DMS53 (cell line): ENCODE measurements around the gene INPPL1.

Experiments used
- DNase-seq: peaks from one replicate; lab custom pipeline; 2025; lab: John Stamatoyannopoulos, UW

The INPPL1 gene

DNA sequence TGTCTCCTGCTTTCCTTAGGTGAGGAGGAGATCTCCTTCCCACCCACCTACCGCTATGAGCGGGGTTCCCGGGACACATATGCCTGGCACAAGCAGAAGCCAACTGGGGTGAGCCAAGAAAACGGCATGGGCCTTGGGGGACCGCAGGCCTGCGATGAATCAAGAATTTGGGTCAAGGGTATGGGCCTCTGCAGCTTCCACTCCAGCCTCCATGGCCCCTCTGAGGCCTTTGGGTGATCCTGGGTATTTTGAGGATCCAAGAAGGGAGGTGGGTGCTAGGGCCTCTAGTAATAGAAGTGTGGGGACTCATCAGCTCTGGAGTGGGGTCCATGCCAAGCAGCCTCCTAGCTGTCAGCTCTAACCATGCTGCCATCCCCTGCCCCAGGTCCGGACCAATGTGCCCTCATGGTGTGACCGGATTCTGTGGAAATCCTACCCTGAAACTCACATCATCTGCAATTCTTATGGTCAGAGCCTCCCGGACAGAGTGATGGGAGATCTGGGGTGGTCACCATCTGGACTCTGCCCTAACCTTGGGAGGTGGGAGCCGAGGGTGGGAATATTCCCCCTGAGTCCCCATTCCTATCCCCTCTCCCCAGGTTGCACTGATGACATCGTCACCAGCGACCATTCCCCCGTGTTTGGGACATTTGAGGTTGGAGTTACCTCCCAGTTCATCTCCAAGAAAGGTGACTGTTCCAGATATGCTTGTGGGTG, 8.6 kb downstream of the INPPL1 start:
- DNase-seq: no peak

DNA sequence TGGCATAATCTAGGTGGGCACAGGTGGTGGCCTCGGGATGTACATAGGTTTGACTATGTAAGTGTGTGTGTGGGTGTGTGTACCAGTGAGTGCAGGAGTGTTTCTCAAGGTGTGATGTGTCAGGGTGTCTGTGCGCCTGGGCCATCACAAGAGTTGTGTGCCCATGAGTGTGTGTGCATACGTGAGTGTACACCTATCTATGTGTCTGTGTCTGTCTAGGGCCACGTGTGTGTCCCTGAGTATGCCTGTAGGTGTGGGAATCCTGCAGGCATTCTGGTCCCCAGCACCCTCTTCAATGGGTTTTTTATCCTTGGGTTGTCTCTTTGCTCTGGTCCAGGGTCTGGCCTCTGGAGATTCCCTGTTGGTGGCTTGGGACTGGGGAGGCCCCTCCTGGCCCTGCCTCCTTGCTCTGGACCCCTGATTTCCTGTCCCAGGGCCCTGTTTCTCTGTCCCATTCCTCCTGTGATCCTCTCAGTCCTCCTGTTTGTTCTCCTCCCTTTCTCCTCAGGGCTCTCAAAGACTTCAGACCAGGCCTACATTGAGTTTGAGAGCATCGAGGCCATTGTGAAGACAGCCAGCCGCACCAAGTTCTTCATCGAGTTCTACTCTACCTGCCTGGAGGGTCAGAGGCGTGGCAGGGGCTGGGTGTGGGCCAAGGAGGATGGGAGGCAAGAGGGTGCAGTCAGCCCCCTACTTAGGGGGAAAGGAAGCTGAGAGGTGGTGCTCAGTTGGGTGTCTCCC, 9.4 kb downstream of the INPPL1 start:
- no peak for DNase-seq

DNA sequence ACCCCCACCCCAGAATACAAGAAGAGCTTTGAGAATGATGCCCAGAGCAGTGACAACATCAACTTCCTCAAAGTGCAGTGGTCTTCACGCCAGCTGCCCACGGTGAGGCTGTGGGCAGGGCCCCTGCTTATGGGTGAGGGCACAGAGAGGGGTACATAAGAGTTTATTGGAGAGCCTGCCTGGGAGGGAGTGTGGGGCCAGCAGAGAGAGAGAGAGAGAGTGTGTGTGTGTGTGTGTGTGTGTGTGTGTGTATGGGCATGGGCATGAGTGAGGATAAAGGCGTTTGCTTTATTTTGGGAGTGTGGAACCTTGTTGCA, 9.9 kb downstream of the INPPL1 start:
- no peak for DNase-seq

DNA sequence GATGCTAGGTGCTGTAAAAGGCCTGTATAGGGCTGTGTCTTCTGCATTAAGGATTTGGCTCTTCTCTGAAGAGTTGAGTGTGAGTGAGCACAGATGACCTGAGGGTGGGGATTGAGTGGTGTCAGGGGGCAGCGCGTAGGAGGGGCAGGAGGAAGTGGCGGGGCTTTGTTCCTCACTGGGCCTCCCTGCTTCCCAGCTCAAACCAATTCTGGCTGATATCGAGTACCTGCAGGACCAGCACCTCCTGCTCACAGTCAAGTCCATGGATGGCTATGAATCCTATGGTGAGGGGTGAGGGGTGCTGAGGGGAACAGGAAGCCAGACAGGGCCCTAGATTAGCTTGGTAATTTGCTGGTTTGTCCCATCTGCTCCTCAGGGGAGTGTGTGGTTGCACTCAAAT, 10.4 kb downstream of the INPPL1 start:
- DNase-seq: no peak

DNA sequence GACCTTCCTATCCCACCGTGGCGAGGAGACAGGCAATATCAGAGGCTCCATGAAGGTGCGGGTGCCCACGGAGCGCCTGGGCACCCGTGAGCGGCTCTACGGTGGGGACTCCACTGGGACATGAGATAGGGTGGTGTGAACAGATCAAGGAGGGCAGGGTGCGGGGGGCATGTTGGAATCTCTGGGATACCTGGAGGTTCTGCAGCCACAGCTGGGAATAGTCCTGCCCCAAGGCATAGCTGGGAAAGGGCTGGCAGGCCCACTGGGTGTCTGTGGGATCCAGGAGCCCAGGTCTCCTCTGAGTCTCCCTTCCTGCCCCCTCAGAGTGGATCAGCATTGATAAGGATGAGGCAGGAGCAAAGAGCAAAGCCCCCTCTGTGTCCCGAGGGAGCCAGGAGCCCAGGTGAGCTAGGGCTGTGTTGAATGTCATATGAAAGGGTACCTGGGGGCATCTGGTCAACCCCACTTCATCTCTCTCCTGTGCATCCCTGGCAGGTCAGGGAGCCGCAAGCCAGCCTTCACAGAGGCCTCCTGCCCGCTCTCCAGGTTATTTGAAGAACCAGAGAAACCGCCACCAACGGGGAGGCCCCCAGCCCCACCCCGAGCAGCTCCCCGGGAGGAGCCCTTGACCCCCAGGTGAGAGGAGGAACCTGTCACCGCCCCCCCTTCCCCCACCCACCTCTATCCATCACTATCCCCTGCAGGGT, 10.9 kb downstream of the INPPL1 start:
- no peak for DNase-seq

DNA sequence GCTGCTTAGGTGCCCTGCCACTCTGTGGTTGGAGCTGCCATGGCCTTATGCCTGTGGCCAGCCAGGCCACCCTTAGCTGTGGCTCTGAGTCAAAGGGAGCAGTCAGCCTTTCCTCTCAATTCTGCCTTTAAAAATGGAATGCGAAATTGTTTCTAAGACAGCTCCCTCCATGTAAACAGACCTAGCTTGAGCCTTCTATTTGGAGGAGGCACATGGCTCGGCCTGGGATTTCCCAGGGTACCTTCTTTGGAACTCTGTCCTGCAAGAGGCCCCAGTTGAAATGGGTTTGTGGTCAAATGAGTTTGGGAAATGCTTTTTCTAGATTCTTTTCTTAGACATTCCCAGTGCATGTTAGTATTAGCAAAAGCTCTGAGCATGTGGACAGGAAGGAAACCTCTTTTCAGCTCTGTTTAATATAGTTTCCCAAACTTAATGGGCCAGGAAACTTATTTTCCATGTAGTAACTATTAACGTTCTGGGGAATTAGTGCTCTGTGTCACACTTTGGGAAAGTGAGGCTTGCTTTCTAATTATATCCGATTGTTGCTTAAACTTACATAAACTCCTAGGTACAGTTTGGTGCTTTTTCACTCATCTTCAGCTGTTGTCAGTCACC, 11.6 kb downstream of the INPPL1 start:
- no peak for DNase-seq

DNA sequence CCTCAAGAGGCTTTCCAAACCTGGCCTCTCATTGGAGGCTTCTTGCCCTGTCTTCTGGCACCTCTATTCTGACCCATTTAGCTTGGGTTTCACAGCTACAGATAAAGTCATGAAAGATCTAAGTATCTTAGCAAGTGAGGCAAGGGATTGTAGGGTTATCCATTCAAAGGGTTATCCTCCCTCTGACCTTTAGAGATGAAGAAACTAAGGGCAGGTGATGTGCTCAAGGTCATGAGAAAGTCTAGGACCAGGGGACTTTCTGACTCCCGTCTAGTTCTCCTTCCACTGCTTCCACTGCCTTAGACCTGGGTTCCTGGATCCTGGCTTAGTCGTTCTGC, 12.2 kb downstream of the INPPL1 start:
- DNase-seq: no peak

DNA sequence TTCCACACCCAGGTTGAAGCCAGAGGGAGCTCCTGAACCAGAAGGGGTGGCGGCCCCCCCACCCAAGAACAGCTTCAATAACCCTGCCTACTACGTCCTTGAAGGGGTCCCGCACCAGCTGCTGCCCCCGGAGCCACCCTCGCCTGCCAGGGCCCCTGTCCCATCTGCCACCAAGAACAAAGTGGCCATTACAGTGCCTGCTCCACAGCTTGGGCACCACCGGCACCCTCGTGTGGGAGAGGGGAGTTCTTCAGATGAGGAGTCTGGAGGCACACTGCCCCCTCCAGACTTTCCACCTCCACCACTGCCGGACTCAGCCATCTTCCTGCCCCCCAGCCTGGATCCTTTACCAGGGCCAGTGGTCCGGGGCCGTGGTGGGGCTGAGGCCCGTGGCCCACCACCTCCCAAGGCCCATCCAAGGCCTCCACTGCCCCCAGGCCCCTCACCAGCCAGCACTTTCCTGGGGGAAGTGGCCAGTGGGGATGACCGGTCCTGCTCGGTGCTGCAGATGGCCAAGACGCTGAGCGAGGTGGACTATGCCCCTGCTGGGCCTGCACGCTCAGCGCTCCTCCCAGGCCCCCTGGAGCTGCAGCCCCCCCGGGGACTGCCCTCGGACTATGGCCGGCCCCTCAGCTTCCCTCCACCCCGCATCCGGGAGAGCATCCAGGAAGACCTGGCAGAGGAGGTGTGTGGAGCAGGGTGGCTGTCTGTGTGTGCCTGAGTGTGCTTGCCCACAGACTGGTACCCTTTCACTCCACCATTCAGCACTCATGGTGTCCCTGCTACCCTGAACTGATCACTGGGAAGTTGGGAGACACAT, 12.8 kb downstream of the INPPL1 start:
- DNase-seq: peak; percentile 49

DNA sequence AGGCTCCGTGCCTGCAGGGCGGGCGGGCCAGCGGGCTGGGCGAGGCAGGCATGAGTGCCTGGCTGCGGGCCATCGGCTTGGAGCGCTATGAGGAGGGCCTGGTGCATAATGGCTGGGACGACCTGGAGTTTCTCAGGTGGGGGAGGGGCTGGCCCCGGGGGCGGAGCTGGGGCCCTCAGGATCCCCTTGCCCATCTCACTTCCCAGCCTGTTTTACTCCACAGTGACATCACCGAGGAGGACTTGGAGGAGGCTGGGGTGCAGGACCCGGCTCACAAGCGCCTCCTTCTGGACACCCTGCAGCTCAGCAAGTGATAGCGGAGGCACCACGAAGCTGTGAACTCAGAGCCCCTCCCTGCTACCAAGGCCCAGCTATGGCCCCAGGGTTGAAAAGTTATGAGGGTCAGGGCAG, 13.5 kb downstream of the INPPL1 start:
- peak; percentile 83 for DNase-seq

DNA sequence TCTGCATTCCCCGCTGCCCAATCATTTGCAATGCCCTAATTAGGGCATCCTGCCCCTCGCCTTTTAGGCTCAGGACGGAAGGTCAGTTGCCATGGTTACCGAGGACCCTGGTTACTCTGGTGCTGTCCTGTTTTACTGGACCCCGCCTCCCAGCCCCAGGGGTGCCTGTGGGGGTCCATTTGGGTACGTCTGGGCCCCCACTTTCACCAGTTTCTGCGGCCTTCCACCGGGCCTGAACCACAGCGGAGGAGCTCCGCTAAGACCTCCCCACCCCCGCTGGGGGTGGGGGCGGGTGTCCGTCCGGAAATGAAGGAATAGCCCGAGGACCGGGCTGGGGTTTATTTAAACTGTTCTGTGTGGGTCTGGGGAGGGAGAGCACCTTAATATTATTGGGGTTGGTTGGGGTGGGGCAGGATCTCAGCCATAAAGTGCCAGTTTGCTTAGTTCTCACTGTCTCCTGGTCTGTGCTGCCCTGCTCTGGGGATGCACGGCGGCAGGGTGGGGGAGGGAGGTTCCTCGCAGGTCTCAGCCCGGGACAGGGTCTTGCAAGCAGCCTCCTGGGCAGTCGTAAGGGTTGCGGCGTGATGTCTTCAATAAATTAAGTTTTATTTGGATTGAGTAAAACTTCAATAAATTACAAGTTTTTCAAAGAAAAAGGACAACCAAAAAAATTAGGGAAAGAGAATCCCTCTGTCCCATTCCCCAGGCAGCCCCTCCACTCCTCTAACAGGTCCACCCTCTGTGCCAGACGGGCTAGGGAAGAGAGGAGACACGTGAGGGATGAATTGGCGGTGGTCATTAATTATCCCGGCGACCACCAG, 14.1 kb downstream of the INPPL1 start:
- DNase-seq: peak; percentile 47

DNA sequence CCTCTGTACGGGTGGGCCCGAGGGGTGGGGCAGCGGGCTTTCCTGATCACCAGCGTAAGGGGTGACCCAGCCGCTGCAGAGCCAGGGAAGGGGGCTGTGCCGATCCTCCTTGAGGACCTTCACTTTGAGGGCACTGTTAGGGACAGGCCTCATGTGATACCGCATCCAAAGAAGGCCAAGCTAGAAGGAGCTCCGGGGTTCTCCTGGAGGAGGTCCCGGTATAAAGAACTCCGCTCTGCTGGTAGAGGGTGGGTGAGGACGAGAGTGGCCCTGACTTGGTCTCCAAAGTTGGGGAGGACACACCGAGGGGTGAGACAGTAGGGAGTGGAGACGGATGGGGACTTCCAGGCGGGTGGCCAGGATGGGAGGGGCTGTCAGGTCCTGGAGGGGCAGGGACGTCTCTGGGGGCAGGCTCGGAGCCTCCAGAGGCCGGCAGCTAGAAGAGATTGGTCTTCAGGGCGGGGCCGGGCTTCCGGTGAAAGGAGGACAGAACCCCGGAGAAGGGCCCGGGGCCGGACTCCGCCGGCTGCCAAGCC, 14.8 kb downstream of the INPPL1 start:
- DNase-seq: peak; percentile 89

DNA sequence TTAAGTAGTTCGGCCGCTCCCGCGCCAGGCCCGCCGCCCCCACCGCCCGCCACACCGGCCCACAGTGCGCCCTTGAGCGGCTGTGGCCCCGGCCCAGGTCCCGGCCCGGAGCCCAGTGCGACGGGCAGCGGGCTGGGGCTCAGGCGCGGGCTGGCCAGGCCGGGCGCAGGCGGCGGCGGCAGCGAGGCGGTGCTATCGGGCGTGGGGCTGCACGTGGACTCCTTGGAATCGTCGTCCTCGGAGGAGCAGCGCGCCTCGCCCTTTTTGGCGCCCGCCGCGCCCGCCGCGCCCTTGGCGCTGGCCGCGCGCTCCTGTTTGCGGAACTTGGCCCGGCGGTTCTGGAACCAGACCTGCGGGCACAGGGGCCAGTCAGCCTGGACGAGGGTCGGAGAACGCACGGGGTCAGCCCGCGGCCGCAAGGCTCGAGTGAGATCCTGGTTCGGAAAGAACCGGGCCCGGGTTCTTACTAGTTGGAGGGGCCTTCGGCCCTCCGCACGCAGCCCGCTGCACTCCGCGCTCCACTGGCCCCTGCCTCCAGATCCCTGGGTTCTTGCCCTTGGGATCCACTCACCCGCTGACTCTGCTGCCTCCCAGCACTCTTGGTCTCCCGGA, 15.4 kb downstream of the INPPL1 start:
- DNase-seq: peak; percentile 89

DNA sequence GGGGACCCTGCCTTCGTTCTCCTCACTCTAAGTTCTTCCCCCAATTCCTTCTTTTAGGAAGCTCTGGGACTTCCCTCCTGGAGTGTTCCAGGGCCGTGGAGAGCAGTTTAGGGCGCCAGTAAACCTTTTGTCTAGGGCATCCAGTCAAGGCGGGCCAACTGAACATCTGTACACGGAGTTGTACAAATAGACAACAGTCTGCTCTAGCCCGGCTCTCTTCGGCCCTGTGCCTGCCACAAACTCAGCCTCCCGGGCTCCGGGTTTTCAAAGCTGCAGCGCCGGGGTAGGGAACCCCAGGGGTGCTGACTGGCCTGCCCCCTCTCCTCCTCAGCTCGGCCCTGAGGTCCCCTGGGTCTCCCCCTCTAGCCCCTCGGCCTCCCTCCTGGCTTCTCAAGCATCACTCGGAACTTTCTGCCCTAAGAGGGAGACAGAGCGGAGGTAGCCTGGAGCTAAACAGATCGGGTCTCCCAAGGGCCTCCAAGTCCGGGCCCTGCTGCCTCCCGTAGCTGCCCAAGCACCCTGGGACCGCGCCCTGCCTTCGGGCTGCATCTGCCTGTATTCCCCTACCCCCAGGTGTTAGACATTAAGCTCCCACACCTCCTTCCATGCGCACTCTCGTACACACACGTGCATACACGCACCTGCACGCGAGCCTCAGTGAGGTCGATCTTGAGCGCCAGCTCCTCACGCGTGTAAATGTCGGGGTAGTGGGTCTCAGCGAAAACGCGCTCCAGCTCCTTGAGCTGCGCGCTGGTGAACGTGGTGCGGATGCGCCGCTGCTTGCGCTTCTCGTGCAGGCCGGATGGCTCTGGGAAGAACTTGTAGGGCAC, 16.1 kb downstream of the INPPL1 start:
- DNase-seq: peak; percentile 83

DNA sequence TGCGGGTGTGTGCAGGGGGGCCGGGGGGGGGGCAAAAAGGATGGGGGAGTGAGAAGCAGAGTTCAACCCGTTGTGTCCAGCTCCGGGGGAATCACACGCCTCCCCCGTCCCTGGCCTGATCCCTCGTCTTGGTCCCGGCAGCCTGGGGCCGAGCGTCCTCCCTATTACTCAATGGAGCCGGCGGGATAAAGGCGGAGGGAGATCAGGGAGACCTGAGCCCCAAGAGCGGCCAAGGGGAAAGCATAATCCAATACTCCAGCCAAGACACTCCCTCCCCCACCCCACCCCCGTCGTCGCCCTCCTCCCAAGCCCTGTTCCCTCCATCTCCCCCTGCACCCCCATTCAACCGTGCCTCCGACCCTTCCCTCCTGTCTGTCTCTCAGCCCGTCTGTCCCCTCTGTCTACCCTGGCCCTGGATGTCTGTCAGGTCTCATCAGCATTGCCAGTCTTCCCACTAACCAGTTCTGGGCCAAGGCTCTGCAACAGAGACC, 16.8 kb downstream of the INPPL1 start:
- no peak for DNase-seq

DNA sequence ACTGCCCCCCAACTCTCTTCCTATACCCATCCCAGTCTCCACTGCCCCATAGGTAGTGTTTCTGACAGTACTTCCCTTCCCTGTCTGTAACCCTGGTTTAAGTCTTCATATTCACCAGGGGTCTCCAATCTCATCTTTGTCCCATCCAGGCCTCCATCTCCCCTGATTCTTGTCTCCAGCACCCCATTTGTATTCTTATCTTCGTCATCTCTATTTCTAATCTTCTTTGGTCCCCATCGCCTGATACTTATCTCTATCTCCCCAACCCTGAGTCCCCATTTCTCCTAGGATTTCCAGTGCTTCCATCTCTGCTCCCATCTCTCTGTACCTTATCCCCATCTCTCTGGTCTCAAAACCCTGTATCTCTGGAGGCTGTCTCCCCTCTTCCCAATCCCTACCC, 17.6 kb downstream of the INPPL1 start:
- DNase-seq: no peak

DNA sequence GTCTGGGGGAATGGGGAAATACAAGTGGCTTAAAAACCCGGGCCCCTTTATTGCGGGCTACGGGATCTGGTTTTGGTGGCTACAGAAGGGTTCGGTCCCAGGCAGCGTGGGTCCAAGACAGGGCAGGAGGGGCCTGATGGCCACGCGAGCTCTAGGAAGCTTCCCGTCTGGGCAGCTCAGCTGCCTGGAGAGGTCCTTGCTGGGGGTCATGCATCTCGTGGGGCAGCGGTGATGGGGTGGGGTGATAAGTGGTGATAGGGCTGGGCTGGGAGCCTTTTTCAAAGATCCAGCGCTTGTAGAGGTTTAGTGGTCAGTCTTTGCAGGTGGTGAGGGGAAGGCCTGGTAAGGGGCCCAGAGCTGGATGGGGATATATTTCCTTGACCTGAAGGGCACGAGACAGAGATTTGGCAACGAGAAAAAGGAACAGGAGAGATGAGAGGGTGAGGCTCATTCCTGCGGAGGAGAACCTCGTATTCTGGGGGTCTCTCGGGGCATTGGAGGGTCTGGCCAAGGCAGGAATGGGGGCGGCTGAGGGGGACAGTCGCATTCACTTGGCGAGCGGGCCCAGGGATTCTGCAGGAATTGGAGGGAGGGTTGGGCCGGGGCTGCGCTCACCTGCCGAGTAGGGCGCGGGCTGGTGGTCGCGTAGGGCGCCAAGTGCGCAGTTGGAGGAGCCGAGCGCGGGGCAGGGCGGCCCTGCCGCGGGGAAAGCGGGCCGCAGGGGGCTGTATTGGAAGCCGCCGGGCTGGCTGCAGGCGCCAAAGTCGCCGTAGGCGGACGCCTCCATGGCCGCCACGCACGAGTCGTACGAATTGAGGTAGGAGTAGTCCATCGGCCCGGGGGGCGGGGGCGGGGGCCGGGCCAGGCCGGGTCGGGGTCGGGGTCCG, 18.8 kb downstream of the INPPL1 start:
- DNase-seq: no peak

DNA sequence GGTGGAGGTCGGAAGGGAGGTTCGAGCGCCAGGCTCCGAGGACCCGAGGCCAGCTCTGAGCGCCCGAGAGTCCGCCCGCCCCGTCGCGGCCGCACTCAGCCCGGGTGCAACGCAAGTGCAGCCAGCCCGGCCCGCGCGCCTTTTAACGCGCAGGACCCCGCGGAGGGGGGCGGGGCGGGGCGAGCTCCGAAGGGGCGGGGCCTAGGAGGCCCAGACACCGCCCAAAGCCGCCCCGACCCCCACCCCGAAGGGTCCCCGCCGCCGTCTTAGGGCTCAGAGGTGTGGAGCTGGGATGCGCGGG, 19.4 kb downstream of the INPPL1 start, which contains the start of gene PHOX2A:
Gene PHOX2A, minus strand, starts transcription at position 117 of the 301 bp plus-strand sequence. CDS start 172 bp downstream, outside the sequence.
- no peak for DNase-seq
